ENCODE measurements around the gene SIN3B. TPM values are rescaled to one million over a fixed set of nuclear protein-coding genes. Genes with fewer than 3 reads are reported as not detected.

The SIN3B gene
- polyA plus RNA-seq, 3 donors: 7.2 to 154 (median 10.2) TPM

DNA sequence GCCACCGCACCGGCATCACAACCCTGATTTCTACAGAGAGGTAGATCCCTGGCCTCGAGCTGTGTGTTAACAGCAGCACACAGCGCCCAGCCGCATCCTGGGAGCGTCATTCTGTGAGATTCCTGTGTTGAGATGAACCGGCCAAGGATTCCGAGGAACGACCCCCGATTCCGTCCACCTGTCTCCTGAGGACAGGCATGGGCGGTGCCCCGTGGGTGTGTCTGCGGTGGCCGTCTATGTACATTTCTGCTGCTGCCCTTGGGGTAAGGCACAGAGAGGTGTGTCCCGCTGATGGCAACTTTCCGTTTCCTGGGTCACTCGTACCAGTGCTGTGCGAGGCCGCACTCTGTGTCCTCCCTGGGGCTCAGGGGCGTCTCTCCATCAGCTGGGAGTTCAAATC lies 43.5 kb downstream of the SIN3B start:
- Histone ChIP-seq H3K4me3 (replicated peaks in 1 of 3; ENCODE audit: low read depth in 2 of 3, low read length in 3 of 3) (no peak overlapping the region), H4K20me1 (ENCODE audit: insufficient read depth, low read length) (peaks cover 84% of the 10 kb centered on the region), H3K27me3 (ENCODE audit: control insufficient read depth in 2 of 2, insufficient read depth in 2 of 2, low read length in 2 of 2) (no peaks in the 10 kb centered on the region), H3K9me3 (replicated peaks in 1 of 2; ENCODE audit: control insufficient read depth in 1 of 2, insufficient read depth in 1 of 2, low read length in 2 of 2) (peaks cover 0 to 6% of the 10 kb centered on the region in 2 donors), H3K79me2 (ENCODE audit: insufficient read depth, low read length) (peaks cover 16% of the 10 kb centered on the region), H3K4me1 (ENCODE audit: control insufficient read depth in 1 of 2, insufficient read depth in 2 of 2, low read length in 2 of 2) (no peaks in the 10 kb centered on the region), H3K27ac (ENCODE audit: low read depth in 1 of 2, low read length in 2 of 2) (no peak overlapping the region), H3K9ac (ENCODE audit: insufficient read depth, low read length, poor library complexity, severe bottlenecking) (no peak overlapping the region), H3K36me3 (replicated peaks in 1 of 2; ENCODE audit: control insufficient read depth in 1 of 2, insufficient read depth in 2 of 2, low read length in 2 of 2) (peaks cover 82 to 92% of the 10 kb centered on the region in 2 donors), H3K4me2 (replicated peaks; ENCODE audit: extremely low read depth, low read length, poor library complexity, severe bottlenecking) (no peak overlapping the region), H2AFZ (ENCODE audit: insufficient read depth, low read depth, low read length, poor library complexity, severe bottlenecking) (no peak overlapping the region)
- DNase-seq: no peak
- Mint-ChIP-seq H3K4me1 (peaks cover 6% of the 10 kb centered on the region), H3K4me3 (no peak overlapping the region), H3K36me3 (peaks cover 85 to 100% of the 10 kb centered on the region in 2 donors), H3K9me3 (peaks cover 8 to 20% (median 12%) of the 10 kb centered on the region in 7 donors), H3K27ac (no peak overlapping the region), H3K27me3 (ENCODE audit: low read depth in 3 of 3) (peaks cover 0 to 2% (median 2%) of the 10 kb centered on the region in 3 donors)
- WGBS (ENCODE audit: insufficient coverage): 97% methylated on average over 21 of the region's 21 CpGs
- TF ChIP-seq, protein P1, sequence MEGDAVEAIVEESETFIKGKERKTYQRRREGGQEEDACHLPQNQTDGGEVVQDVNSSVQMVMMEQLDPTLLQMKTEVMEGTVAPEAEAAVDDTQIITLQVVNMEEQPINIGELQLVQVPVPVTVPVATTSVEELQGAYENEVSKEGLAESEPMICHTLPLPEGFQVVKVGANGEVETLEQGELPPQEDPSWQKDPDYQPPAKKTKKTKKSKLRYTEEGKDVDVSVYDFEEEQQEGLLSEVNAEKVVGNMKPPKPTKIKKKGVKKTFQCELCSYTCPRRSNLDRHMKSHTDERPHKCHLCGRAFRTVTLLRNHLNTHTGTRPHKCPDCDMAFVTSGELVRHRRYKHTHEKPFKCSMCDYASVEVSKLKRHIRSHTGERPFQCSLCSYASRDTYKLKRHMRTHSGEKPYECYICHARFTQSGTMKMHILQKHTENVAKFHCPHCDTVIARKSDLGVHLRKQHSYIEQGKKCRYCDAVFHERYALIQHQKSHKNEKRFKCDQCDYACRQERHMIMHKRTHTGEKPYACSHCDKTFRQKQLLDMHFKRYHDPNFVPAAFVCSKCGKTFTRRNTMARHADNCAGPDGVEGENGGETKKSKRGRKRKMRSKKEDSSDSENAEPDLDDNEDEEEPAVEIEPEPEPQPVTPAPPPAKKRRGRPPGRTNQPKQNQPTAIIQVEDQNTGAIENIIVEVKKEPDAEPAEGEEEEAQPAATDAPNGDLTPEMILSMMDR (IDR thresholded peaks at IDR 0.05): no peak
- intact Hi-C loops (cut with micrococcal nuclease): no loop called here

DNA sequence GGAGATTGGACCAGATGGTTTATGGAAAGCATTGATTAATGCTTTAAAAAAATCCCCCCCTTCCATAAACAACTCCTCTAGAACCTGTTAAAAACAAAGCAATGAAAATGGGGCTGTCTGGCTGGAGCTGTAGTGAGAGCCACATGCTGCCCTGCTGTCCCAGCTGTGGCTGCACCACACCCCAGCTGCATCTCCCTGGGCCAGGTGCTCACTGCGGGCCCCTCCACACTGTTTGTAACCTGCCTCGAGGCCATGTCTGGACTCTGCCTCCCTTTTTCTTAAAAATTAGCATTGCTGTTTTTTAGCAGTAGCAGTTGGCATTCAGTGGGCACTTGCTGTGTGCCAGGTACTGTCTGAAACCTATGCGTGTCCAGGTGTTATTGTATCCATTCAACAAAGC lies 44.4 kb downstream of the SIN3B start:
- intact Hi-C loops (cut with micrococcal nuclease): no loop called here
- no peak overlapping the region for H3K4me3 ChIP-seq (replicated peaks in 1 of 3; ENCODE audit: low read depth in 2 of 3, low read length in 3 of 3)
- peaks cover 0 to under 1% (median 0%) of the 10 kb centered on the region in 3 donors for H3K27me3 Mint-ChIP-seq (ENCODE audit: low read depth in 3 of 3)
- H3K36me3 Mint-ChIP-seq: peaks cover 85 to 100% of the 10 kb centered on the region in 2 donors
- no peaks in the 10 kb centered on the region for H3K27me3 ChIP-seq (ENCODE audit: control insufficient read depth in 2 of 2, insufficient read depth in 2 of 2, low read length in 2 of 2)
- H2AFZ ChIP-seq (ENCODE audit: insufficient read depth, low read depth, low read length, poor library complexity, severe bottlenecking): no peak overlapping the region
- peaks cover 16% of the 10 kb centered on the region for H3K79me2 ChIP-seq (ENCODE audit: insufficient read depth, low read length)
- TF ChIP-seq, protein P1 (IDR thresholded peaks at IDR 0.05): no peak
- H3K36me3 ChIP-seq (replicated peaks in 1 of 2; ENCODE audit: control insufficient read depth in 1 of 2, insufficient read depth in 2 of 2, low read length in 2 of 2): peaks cover 82 to 92% of the 10 kb centered on the region in 2 donors
- H3K9ac ChIP-seq (ENCODE audit: insufficient read depth, low read length, poor library complexity, severe bottlenecking): no peak overlapping the region
- no peak overlapping the region for H3K27ac ChIP-seq (ENCODE audit: low read depth in 1 of 2, low read length in 2 of 2)
- H3K9me3 Mint-ChIP-seq: peaks cover 13 to 22% (median 18%) of the 10 kb centered on the region in 7 donors
- H3K4me1 ChIP-seq (ENCODE audit: control insufficient read depth in 1 of 2, insufficient read depth in 2 of 2, low read length in 2 of 2): no peaks in the 10 kb centered on the region
- H3K4me2 ChIP-seq (replicated peaks; ENCODE audit: extremely low read depth, low read length, poor library complexity, severe bottlenecking): no peak overlapping the region
- DNase-seq: no peak
- H3K4me3 Mint-ChIP-seq: no peak overlapping the region
- H3K9me3 ChIP-seq (replicated peaks in 1 of 2; ENCODE audit: control insufficient read depth in 1 of 2, insufficient read depth in 1 of 2, low read length in 2 of 2): peaks cover 0 to 14% of the 10 kb centered on the region in 2 donors
- H4K20me1 ChIP-seq (ENCODE audit: insufficient read depth, low read length): peaks cover 76% of the 10 kb centered on the region
- peaks cover 6% of the 10 kb centered on the region for H3K4me1 Mint-ChIP-seq
- 93% methylated on average over 3 of the region's 3 CpGs for WGBS (ENCODE audit: insufficient coverage)
- H3K27ac Mint-ChIP-seq: peak overlapping the region in 1 of 7 donors; percentile 26

Data from CD14-positive monocyte (primary cell).